T47D (cell line): ENCODE measurements around the gene COBL.

Source experiments
- DNase-seq, 2 experiments: peaks; one replicate each; pipeline versions ENCODE4 v3.0.0 to v3.0.0-alpha.2; 2011 to 2012; ENCODE audit warnings: low read depth in 1 of 2, low spot score in 1 of 2
- JUND ChIP-seq: IDR thresholded peaks from 2 replicates; pipeline ENCODE4 v1.6.1; 2012; ENCODE audit warnings: low read depth
- in situ Hi-C: cut with HindIII; loops from 2 replicates; pipeline ENCODE4 v1.10.0; 2016; ENCODE audit warnings: low sequenced_read_pairs, low pct_unique_long_range_greater_than_20kb

The COBL gene

GRCh38 chr7:51062222-51062987 is 254.2 kb downstream of the COBL start:
- TF ChIP-seq JUND: no peak
- no peak for DNase-seq
- in situ Hi-C loops: no loop called here

- DNase-seq: peak in 1 of 2 experiments; percentile 17
- in situ Hi-C loops: no loop called here
- TF ChIP-seq JUND: no peak
These were observed 256.1 kb downstream of the COBL start for GRCh38 chr7:51060536-51060935.

GRCh38 chr7:51059504-51060142 is 257.0 kb downstream of the COBL start:
- in situ Hi-C loops: no loop called here
- TF ChIP-seq JUND: no peak
- DNase-seq: no peak

GRCh38 chr7:51058764-51059163 is 257.8 kb downstream of the COBL start:
- TF ChIP-seq JUND: no peak
- in situ Hi-C loops: no loop called here

GRCh38 chr7:51055039-51055840 is 261.4 kb downstream of the COBL start:
- DNase-seq: no peak
- no peak for TF ChIP-seq JUND
- in situ Hi-C loops: no loop called here

More at GRCh38 chr7:51058764-51059163, 257.8 kb downstream of the COBL start:
- no peak for DNase-seq

- in situ Hi-C loops: no loop called here
- TF ChIP-seq JUND: no peak
- no peak for DNase-seq
These were observed 262.4 kb downstream of the COBL start for GRCh38 chr7:51054231-51054630.

GRCh38 chr7:51053160-51053925 is 263.3 kb downstream of the COBL start:
- no peak for DNase-seq
- TF ChIP-seq JUND: no peak
- in situ Hi-C loops: no loop called here

- no peak for DNase-seq
- TF ChIP-seq JUND: no peak
- in situ Hi-C loops: no loop called here
These were observed 270.1 kb downstream of the COBL start for GRCh38 chr7:51046482-51046881.

- DNase-seq: no peak
- in situ Hi-C loops: no loop called here
- no peak for TF ChIP-seq JUND
These were observed 270.5 kb downstream of the COBL start for GRCh38 chr7:51046103-51046466.

- in situ Hi-C loops: no loop called here
- TF ChIP-seq JUND: 0 out of 2 replicates have a peak, but pooled peaks have one; percentile 51
- DNase-seq: peak; percentile 23 to 85
These were observed 271.1 kb downstream of the COBL start for GRCh38 chr7:51045319-51046102.

GRCh38 chr7:51043461-51043860 is 273.1 kb downstream of the COBL start:
- in situ Hi-C loops: no loop called here
- TF ChIP-seq JUND: no peak
- DNase-seq: no peak
